Hindlimb muscle (tissue), 1 donor: ENCODE data around the gene CYTH1. TPM values are rescaled to one million over a fixed set of nuclear protein-coding genes. Genes with fewer than 3 reads are reported as not detected.
"Not testable (repeated sequence)": the region's sequence is repeated elsewhere in the genome, so short reads cannot be mapped to it uniquely, and the experiment has no call there.

Experiments used
- DNase-seq: peaks from one replicate; pipeline ENCODE4 v3.0.0-alpha.2; 2013
- polyA plus RNA-seq: library from polyadenylated mRNA; unstranded; fragments of 120-200 nt; gene quantifications from one replicate; pipeline ENCODE4 v1.2.1, GENCODE V29; 2013; ENCODE audit not compliant: insufficient read length

The CYTH1 gene
- polyA plus RNA-seq, 1 donor = 22.1 TPM

- no peak for DNase-seq
Measured at GRCh38 chr17:78687125-78687524, 94.9 kb downstream of the CYTH1 start.

- DNase-seq = no peak
Measured at GRCh38 chr17:78684026-78684425, 98.0 kb downstream of the CYTH1 start.

DNA sequence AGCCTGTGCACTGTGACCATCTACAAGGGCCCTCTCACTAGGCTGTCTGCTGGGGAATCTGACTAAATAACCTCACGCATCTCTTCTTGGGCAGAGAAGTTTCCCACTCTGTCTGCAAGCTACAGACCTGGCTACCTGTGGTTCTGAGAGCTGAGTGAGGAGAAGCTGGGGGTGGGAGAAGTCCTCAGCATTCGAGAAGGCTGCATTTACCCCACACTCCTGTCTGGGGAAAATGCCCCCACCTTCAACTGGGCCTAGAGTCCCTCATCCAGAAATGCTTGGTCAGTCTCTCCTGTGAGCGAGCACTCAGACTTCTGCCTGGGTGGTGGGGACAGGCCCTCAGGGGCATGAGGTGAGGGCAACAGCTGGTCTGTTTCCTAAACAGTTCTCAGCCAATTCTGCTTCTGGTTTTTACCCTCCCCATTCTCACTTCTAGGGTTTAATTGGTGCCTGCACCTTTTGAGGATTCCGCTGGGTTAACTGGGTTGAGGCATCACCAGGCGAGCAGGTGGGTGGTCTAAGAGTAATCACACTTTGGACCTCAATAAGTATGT is 98.6 kb downstream of the CYTH1 start:
- DNase-seq = no peak

DNA sequence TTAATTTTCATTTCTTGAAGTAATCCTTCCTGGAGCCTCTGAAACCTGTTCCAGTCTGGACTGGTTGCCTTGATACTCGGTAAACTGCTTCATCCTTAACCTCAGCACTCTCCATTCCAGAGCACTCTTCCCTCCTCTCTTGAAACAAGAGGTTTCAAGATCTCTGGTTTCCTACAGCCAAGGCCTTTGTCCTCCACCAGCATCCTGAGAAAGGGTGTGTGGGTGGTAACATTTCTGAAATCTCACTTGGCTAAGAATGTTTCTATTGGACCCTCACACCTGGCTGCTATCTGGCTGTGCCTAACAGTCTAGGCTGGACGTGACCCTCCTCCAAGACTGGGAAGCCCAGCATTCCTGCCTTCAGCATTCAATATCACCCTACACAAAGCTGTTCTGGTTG is 99.7 kb downstream of the CYTH1 start:
- no peak for DNase-seq

- DNase-seq = no peak
Measured at GRCh38 chr17:78680436-78680835, 101.6 kb downstream of the CYTH1 start.

GRCh38 chr17:78679495-78680395 is 102.3 kb downstream of the CYTH1 start:
- no peak for DNase-seq

- DNase-seq = no peak
Measured at GRCh38 chr17:78678711-78679110, 103.4 kb downstream of the CYTH1 start.

DNA sequence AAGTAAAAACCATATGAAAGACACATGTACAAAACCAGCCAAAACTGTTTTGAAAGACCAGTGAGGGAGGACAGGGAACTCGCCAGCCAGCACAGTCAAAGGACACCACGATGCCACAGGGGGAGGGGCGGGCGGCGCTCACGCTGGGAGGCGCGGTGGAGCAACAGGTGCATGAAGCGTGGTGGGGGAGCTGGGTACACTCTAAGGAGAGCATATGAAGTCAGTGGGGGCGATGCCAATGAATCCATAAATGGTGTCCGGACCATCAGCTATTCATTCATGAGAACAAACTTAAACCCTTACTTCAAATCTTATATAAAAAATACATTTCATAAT is 103.9 kb downstream of the CYTH1 start:
- no peak for DNase-seq

- DNase-seq = no peak
Measured at GRCh38 chr17:78677303-78678221, 104.5 kb downstream of the CYTH1 start.

GRCh38 chr17:78676412-78677302 is 105.4 kb downstream of the CYTH1 start:
- no peak for DNase-seq

DNA sequence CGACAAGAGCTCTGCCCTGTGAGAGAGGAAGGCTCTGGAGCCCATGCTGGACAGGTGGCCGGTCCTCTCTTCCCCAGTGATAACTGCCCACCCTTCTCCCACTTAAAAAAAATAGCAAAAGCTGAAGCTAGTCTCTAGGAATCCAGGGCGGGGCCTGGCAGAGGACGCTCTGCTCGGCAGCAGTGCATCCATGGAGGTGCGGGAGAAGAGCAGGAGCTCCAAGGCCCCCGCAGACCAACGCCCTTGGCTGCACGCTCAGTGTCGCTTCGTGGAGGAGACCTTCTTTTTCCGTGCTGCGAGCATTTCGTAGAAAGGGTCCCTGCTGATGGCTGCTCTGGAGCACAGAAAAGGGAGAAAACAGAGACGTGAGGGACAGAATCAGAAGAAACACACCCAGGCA is 106.2 kb downstream of the CYTH1 start:
- DNase-seq = no peak

GRCh38 chr17:78675316-78675616 is 106.8 kb downstream of the CYTH1 start:
- no peak for DNase-seq

DNA sequence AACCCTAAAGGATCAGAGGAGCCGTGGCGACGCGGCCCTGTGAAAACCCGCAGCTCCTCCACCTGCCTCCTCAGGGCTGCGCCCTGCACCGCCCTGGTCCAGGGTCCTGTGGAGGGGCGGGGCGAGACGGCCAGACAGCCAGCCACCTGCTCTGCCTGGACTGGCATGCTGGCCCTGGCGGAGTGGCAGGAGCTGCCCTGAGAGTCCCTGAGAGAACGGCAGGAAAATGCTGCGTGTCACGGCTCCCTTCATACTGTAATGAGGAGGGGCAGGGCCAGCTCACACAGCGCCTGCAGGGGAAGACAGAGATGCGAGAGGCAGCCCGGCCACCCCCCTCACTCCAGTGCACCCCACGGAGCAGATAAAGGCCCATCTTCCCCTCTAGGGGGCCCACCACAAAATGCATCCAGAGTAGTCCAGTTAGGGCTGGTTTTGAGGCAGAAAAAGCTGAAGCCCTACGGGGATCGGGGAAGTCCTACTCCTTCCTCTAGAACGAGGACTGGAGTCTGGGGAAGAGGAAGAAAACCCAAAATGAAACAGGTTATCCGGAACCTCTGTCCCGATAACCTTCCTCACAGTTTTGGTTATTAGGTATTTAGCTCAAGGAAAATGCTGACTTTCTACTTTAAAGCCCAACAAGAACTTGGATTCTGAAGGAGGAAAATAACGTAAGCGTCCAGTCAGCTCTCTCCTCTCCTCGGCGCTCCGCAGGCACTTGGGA is 107.3 kb downstream of the CYTH1 start:
- DNase-seq = no peak

DNA sequence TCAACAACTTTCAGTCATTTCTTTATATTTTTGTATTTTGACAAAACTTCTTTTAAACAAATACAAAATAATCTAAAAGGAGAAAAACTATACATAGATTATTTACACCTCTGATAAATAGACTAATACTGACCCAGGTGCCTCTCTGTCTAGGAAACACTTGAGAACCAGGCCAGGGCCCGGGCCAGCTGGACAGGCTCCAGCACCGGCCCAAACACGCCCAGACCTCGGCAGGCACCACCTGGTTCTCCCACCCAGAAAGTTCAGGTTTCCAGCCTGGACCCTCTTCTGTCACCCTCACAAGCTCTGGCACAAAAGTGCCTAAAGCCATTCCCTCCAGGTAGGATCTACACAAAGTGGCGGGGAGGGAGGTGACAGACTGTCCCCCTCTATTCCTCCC is 107.9 kb downstream of the CYTH1 start:
- DNase-seq = no peak

DNA sequence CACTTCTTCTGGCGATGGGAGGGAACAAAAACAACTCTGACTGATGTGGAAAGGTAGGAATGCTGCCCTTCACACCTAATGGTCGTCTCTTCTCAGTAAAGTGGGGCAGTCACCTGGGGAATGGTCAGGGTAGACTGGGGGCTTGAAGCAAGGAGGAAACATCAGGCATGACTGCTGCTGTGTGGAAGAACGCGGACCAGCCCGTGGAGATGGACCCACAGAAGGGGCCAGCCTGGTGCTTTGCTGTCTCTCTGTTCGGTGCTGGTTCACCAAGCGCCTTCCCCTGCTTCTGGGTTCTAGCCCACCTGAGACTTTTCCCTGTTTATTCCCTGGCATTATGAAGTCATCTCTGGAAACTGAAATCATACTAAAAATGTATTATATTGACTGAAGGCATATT is 108.7 kb downstream of the CYTH1 start:
- DNase-seq = no peak

DNA sequence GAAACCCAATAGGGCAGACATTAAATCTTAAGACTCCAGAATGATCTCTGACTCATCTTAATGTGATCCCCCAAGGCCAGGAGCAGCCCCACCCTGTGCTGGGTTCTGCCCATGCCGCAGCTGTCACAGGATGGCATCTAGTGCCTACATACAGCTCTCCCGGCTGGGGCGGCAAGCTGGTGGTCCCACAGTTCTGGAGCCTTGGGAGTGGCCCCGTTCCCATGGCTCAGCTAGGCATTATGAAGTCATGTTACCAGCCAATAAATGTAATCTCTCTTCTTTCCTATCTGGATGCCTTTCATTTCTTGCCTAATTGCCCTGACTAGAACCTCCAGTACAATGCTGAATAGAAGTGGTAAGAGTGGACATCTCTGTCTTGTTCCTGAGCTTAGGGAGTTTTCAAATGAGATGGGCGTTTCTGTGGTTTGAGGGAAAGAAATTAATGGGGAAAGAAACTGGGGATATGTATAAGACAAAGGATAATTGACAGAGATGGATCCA is 109.2 kb downstream of the CYTH1 start:
- no peak for DNase-seq

DNA sequence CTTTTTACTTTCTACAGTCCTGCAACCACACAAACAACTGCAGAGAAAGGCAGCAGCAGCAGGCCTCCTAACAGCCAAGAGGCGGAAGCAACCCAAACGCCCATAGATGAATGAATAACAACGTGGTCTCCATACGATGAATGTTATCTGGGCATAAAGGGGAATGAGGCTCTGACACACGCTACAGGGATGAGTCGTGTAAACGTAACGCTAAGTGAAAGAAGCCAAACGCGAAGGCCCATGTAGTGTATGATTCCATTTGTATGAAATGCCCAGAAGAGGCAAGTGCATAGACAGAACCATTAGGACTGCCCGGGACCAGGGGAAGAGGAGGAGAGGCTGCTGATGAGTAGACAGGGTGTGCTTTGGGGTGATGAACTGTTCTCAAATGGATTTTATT is 110.1 kb downstream of the CYTH1 start:
- DNase-seq = no peak

DNA sequence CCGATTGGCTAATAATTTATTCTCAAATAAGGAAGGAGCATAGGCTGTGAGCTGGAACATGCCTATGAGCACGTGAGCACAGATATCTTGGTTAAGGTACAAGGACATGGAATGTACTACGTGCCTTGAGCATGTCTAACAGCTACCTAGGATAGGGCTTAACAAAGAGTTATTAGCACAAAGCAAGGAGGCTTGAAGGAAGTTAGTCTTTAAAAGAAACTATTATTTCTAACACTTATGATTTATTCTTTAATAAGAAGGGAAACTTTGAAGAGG is 110.4 kb downstream of the CYTH1 start:
- not testable (repeated sequence) for DNase-seq

- DNase-seq = no peak
Measured at GRCh38 chr17:78670850-78671725, 111.0 kb downstream of the CYTH1 start.

GRCh38 chr17:78669975-78670518 is 112.0 kb downstream of the CYTH1 start:
- no peak for DNase-seq
